Measurements from ENCODE around the gene HOXB3.

- TF ChIP-seq BRCA1 (CRISPR knock-in tag; IDR thresholded peaks at IDR 0.05) (no peak), ZNF207 (IDR thresholded peaks at IDR 0.05; ENCODE audit: borderline replicate concordance) (no peak), HOXA3 (CRISPR knock-in tag; IDR thresholded peaks at IDR 0.05) (no peak), KAT2B (IDR thresholded peaks at IDR 0.05; ENCODE audit: borderline replicate concordance, low read depth, low read length) (no peak), ZBTB21 (CRISPR knock-in tag; IDR thresholded peaks at IDR 0.05) (no peak), GMEB1 (CRISPR knock-in tag; IDR thresholded peaks at IDR 0.05; ENCODE audit: borderline replicate concordance) (no peak), EP300 (IDR thresholded peaks at IDR 0.05; ENCODE audit: low read depth in 2 of 2, low read length in 2 of 2) (no peak), EP300 (CRISPR knock-in tag; IDR thresholded peaks at IDR 0.05; ENCODE audit: borderline replicate concordance) (no peak), NFRKB (IDR thresholded peaks at IDR 0.05) (no peak), LBX2 (CRISPR knock-in tag; IDR thresholded peaks at IDR 0.05; ENCODE audit: borderline replicate concordance) (no peak)
Observed at GRCh38 chr17:48499248-48499647, 90.8 kb downstream of the HOXB3 start.
